ENCODE data around the gene BFAR.
"Not testable (repeated sequence)": the region's sequence is repeated elsewhere in the genome, so short reads cannot be mapped to it uniquely, and the experiment has no call there.

The BFAR gene

DNA sequence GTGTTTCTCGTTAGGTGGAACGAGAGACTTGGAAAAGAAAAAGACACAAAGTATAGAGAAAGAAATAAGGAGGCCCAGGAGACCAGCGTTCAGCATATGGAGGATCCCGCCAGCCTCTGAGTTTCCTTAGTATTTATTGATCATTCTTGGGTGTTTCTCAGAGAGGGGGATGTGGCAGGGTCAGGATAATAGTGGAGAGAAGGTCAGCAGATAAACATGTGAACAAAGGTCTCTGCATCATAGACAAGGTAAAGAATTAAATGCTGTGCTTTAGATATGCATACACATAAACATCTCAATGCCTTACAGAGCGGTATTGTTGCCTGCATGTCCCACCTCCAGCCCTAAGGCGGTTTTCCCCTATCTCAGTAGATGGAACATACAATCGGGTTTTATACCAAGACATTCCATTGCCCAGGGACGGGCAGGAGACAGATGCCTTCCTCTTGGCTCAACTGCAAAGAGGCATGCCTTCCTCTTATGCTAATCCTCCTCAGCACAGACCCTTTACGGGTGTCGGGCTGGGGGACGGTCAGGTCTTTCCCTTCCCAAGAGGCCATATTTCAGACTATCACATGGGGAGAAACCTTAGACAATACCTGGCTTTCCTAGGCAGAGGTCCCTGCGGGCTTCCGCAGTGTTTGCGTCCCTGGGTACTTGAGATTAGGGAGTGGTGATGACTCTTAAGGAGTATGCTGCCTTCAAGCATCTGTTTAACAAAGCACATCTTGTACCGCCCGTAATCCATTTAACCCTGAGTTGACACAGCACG is 3.6 kb downstream of the BFAR start:
- not testable (repeated sequence) for FAIRE-seq

- not testable (repeated sequence) for FAIRE-seq
These were observed 4.1 kb downstream of the BFAR start for GRCh38 chr16:14636951-14637240.

DNA sequence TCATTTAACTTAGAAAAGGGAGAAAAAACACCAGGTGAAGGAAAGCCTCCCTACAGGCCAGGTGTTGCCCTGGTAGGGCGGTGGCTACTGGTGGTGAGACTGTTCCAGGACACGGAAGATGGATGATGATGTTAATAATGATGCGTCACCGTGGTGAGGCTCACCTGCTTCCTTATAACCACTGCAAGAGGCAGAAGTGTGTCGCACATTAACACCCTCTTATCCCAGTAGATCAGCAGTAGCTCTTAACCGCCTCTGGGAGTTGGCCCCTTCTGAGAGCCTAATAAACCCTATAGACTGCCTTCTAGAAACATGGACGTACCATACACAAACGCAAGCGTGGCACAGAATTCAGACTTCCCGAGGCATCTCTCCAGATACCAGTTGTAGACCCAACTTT is 7.8 kb downstream of the BFAR start:
- FAIRE-seq, result no peak

DNA sequence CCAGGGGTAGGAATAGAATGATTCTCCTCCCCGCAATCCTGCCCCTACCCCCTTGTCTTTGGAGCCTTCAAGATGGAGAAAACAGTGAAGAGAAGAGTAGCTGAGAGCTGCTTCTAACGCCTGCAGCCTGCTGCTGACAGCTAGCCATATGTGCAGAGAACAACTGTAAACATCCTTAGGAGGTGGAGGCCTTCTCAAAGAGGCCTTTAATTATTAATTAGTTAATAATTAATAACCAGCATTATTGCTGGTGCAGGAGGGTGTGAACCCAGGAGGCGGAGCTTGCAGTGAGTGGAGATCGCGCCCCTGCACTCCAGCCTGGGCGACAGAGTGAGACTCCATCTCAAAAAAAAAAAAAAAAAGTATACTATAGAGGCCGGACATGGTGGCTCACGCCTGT is 8.5 kb downstream of the BFAR start:
- FAIRE-seq, result no peak

GRCh38 chr16:14641926-14642325 is 9.2 kb downstream of the BFAR start:
- FAIRE-seq, result no peak

- no peak for FAIRE-seq
These were observed 17.1 kb downstream of the BFAR start for GRCh38 chr16:14649816-14650215.

DNA sequence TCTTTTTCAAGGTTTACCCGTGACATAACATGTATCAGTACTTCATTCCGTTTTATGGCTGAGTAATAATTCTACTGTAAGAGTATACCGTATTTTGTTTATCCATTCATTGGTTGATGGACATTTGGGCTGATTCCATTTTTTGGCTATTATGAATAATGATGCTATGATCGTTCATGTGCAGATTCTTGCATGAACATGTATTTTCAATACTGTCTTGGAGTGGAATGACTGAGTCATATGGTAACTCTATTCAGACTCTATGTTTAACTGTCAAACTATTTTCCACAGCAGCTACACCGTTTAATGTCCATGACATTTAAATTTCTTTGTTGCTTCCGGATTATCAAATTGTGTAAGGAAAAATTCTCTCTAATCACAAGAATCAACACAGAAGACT is 17.9 kb downstream of the BFAR start:
- FAIRE-seq, result no peak

- FAIRE-seq, result no peak
These were observed 20.0 kb downstream of the BFAR start for GRCh38 chr16:14652726-14653125.

GRCh38 chr16:14658063-14658462 is 25.3 kb downstream of the BFAR start:
- FAIRE-seq, result no peak

- no peak for FAIRE-seq
These were observed 34.9 kb downstream of the BFAR start for GRCh38 chr16:14667347-14668266.

- no peak for FAIRE-seq
These were observed 35.9 kb downstream of the BFAR start for GRCh38 chr16:14668556-14669223.

DNA sequence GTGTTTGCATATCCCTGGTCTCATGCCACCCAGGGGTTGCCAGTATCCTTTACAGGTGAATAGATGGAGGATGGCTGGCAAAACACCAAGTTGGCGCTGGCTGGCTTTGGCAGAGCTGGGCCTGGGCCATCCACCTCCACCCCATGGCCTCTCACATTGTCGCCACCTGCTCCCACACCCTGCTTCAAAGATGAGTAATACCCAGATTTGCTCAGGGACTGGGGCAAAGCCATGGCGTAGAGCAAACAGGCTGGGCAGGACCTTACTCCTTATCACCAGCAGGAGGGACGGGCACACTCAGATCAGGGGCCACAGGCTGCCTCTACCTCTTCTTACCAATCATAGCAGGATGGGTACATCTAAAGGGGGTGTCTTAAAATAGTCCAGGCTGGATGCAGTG is 37.0 kb downstream of the BFAR start:
- FAIRE-seq, result no peak

DNA sequence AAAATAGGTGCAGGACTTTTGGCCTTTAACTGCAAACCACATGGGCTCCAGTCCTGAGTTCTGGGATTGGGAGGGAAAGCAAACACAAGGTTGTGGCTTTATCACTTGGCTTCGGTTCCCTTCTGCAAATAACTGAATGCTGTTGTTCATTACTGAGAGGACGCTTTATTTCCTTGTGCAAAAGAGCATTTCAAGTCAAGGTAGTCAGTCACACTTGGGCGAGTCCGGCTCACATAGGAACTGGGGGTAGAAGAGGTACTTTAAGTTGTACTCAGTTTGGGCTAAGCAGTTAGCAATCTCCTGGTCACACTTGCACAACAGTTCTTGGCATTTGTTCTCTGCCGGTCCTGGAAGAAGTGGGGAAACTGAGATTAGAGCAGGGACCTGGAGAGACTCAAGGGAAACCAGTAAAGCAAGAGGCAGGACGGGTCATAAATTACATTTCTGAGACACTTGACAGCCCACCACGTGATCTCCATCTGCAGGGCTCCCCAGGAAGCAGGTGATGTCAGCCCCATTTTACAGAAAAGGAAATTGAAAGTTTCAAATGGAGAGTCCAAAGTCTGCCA is 39.7 kb downstream of the BFAR start:
- no peak for FAIRE-seq

GRCh38 chr16:14676633-14677032 is 43.9 kb downstream of the BFAR start:
- no peak for FAIRE-seq

- FAIRE-seq, result no peak
These were observed 44.9 kb downstream of the BFAR start for GRCh38 chr16:14677627-14678026.

- no peak for FAIRE-seq
These were observed 46.2 kb downstream of the BFAR start for GRCh38 chr16:14678748-14679497.

- not testable (repeated sequence) for FAIRE-seq
These were observed 47.6 kb downstream of the BFAR start for GRCh38 chr16:14680396-14680795.

DNA sequence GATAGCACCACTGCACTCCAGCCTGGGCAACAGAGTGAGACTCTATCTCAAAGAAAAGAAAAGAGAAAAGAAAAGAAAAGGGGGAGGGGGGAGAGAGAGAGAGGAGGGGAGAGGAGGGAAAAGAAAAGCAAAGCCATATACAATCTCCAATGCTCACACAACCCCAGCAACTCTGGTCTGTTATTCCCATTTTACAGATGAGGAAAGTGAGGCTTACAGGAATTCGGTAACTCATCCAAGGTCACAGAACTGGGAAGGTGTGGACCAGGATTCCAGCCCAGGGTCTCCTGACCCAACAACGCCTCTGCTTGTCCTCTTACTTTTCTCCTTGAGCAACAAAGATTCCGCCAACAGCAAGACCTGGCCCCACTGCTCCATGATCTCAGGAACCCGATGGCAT is 48.4 kb downstream of the BFAR start:
- FAIRE-seq, result no peak

DNA sequence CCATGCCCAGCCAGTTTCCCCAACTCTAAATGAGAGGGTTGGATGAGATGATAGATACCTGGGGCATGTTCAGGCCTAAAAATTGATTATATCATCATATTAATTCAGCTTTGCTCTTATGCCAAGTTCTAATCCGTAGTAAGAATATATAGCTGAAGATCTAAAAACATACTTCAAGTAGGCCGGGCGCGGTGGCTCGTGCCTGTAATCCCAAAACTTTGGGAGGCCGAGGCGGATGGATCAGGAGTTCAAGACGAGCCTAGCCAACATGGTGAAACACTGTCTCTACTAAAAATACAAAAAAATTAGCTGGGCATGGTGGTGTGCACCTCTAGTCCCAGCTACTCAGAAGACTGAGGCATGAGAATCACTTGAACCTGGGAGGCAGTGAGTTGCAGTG is 49.4 kb downstream of the BFAR start:
- no peak for FAIRE-seq

DNA sequence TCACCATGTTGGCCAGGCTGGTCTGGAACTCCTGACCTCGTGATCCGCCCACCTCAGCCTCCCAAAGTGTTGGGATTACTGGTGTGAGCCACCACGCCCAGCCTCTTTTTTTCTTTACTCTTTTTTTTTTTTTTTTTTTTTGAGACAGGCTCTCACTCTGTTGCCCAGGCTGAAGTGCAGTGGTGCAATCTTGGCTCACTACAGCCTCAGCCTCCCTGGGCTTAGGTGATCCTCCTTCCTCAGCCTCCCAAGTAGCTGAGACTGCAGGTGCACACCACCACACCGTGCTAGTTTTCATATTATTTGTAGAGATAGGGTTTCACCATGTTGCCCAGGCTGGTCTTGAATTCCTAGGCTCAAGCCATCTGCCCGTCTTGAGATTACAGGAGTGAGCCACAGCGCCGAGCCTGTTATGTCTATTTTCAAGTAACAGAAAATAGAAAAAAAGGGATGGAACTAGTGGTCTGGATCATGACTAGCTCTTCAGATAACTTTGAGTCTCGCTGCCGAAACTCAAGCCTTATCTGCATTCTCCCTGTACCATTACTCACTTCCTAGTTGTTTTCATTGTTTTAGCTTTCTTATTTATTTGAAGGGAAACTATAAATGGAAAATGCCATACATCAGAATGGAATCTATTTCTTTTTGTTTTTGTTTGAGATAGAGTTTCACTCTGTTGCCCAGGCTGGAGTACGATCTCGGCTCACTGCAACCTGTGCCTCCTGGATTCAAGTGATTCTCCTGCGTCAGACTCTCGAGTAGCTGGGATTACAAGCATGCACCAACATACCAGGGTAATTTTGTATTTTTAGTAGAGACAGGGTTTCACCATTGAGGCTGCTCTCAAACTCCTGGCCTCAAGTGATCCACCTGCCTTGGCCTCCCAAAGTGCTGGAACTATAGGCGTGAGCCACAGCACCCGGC is 53.4 kb downstream of the BFAR start:
- FAIRE-seq, result not testable (repeated sequence)

DNA sequence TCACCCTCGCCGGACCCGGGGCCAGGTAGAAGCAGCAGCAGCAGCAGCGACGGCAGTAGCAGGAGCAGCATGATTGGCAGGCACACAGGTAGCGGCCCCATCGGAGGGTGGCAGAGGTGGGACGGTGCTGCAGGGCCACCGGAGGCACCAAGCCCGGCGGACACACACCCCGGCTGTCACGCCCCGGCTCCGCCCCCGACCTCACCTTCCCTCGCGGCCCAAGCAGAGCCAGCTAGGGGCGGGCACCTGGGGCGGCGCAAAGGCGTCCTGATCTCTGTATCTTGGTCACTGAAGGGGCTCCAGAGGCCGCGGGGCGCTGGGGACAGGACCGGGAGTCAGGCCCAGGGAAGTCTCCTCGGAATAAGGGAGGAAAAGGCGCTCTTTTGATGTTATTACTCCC is 61.4 kb downstream of the BFAR start, which contains the start of gene PLA2G10:
Gene PLA2G10, minus strand, starts transcription at position 180 of the 400 bp plus-strand sequence. Its CDS starts 79 bp downstream, at position 101.
- FAIRE-seq, result not testable (repeated sequence)
